ENCODE data around the gene GPR21. TPM values are rescaled to one million over a fixed set of nuclear protein-coding genes. Genes with fewer than 3 reads are reported as not detected.

Gene GPR21, protein sequence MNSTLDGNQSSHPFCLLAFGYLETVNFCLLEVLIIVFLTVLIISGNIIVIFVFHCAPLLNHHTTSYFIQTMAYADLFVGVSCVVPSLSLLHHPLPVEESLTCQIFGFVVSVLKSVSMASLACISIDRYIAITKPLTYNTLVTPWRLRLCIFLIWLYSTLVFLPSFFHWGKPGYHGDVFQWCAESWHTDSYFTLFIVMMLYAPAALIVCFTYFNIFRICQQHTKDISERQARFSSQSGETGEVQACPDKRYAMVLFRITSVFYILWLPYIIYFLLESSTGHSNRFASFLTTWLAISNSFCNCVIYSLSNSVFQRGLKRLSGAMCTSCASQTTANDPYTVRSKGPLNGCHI
- total RNA-seq (2014; rRNA removed; shearing (Covaris generic); ENCODE audit: low replicate concordance), result not detected in 2 replicates

DNA sequence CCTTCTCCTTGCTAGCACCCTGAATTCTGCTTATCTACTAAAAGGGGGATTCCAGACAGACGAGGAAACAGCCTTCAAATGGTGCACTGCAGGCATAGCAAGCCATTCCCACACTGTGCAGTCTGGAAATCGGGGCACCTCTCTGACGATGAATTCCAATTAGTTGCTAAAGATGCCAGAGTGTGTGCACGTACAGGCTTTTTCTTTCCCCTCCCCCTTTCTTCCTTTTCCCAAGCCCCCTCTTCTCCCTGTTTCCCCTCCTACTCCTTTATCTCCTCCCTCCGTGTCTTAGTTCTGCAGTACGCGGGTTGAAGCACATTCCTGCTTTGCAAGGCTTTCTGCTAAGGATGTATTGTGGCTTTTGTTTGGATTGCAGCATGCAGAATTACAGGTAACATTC lies at the start of gene GPR21:
Gene GPR21 (plus strand): TSS at position 316 of the 400 bp plus-strand sequence. CDS start 900 bp downstream, outside the sequence.
- in situ Hi-C loops (cut with HindIII; ENCODE audit: low pct_unique_long_range_greater_than_20kb, low sequenced_read_pairs), result no loop called here
- no peak for DNase-seq (ENCODE audit: low read depth)

DNA sequence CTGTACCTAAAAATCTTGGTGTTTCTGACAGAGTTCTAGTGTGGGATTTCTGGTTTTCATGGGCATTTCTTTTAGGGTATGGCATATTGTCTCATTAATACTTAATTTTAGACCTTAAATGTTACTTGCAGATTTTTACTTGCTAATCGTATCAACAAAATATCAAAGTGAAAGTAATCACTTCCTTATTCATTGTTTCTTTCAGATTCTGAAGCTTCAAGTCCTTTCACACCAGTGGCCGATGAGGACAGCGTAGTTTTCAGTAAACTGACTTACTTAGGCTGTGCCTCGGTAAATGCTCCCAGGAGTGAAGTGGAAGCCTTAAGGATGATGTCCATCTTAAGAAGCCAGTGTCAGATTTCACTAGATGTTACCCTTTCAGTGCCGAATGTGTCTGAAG lies 47.5 kb upstream of the GPR21 start:
- in situ Hi-C loops (cut with HindIII; ENCODE audit: low pct_unique_long_range_greater_than_20kb, low sequenced_read_pairs), result no loop called here

DNA sequence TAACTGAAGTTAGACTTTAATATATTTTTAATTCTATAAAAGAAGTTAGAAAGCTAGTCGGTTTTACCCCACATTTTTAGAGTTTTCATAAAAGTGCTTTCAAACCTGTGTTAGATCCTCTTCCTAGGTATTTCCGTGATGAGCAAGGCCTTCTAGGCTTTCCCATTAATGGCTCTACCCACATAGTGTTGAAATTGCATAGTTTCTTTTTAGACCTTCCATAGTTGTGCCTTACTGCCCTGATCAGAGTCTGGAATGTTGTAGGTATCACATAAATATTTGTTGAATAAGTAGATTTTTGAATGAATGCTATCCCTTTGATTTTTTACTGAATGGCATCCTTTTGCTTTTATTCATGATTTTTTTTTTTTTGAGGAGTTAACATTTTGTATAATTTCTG lies 45.3 kb upstream of the GPR21 start:
- DNase-seq (ENCODE audit: low read depth), result no peak
- in situ Hi-C loops (cut with HindIII; ENCODE audit: low pct_unique_long_range_greater_than_20kb, low sequenced_read_pairs), result no loop called here

More for the DNA sequence above, 47.5 kb upstream of the GPR21 start:
- DNase-seq (ENCODE audit: low read depth), result no peak

- DNase-seq (ENCODE audit: low read depth), result no peak
- in situ Hi-C loops (cut with HindIII; ENCODE audit: low pct_unique_long_range_greater_than_20kb, low sequenced_read_pairs), result no loop called here
Measured at GRCh38 chr9:122988920-122989621, 44.4 kb upstream of the GPR21 start.

- in situ Hi-C loops (cut with HindIII; ENCODE audit: low pct_unique_long_range_greater_than_20kb, low sequenced_read_pairs), result no loop called here
- DNase-seq (ENCODE audit: low read depth), result peak; percentile 90
Measured at GRCh38 chr9:122991370-122991830, 42.1 kb upstream of the GPR21 start.

DNA sequence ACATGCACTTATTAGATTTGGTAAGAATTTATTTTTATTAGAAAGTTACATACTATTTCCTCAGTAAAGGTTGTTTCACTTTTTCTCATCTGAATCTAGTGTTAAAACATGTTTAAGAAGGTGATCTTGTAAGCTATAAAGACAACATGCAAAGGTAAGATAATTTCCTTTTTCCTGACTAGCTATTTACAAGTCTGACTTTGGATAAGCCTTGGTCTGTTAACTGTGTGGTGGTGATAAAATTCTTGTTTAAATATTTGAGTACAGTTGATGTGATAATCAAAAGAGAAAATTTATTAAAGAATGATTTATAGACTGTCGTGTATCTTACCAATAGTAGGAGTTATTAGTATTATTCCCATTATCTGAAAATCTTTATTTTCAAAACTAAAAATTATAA lies 36.9 kb upstream of the GPR21 start:
- no peak for DNase-seq (ENCODE audit: low read depth)
- in situ Hi-C loops (cut with HindIII; ENCODE audit: low pct_unique_long_range_greater_than_20kb, low sequenced_read_pairs), result no loop called here

GRCh38 chr9:122998448-122998847 lies 35.0 kb upstream of the GPR21 start:
- in situ Hi-C loops (cut with HindIII; ENCODE audit: low pct_unique_long_range_greater_than_20kb, low sequenced_read_pairs), result no loop called here
- no peak for DNase-seq (ENCODE audit: low read depth)

DNA sequence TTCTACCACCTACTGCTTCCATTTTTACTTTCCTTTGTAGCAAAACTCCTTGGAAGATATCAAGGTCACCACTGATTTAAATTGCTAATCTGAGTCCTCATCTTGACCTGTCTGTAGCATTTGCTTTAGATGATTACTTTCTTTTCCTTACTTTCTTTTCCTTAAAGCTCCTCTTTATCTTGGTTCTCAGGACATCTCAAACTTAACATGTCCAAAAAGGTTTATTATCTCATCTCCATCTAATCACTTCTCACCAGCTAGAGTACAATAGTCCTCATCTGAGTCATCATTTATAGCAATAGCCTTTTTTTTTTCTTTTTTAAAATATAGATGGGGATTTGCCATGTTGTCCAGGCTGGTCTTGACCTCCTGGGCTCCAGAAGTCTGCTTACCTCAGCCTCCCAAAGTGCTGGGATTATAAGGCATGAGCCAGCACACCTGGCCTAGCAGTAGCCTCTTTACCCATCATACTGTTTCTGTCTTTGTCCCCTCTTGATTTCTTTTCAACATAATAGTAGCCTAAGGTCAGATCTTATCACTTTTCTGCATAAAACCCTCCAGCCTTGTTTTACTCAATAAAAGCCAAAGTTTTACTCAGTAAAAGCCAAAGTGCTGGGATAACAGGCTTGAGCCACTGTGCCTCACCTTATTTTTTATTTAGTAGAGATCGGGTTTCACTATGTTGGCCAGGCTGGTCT lies 32.9 kb upstream of the GPR21 start:
- in situ Hi-C loops (cut with HindIII; ENCODE audit: low pct_unique_long_range_greater_than_20kb, low sequenced_read_pairs), result no loop called here

DNA sequence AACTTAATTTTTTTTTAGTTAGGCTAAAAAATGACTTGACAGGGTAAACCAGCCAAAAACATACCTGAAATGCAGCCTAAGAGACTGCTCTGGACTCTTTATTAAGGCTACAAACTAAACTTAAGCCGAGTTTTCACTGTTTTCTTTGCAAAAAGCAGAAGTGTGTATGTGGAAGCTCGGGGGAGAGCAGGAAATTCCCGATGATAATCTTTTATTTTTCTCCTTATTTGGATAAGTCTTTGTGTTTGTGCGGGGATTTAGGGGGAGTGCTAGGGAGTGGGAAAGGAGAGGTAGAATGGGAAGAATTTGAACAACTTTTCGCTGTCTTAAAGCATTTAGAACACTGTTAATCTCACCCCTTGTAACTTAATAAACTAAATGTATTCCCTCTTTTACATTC lies 30.7 kb upstream of the GPR21 start:
- in situ Hi-C loops (cut with HindIII; ENCODE audit: low pct_unique_long_range_greater_than_20kb, low sequenced_read_pairs), result no loop called here

More for the DNA sequence above, 32.9 kb upstream of the GPR21 start:
- no peak for DNase-seq (ENCODE audit: low read depth)

DNA sequence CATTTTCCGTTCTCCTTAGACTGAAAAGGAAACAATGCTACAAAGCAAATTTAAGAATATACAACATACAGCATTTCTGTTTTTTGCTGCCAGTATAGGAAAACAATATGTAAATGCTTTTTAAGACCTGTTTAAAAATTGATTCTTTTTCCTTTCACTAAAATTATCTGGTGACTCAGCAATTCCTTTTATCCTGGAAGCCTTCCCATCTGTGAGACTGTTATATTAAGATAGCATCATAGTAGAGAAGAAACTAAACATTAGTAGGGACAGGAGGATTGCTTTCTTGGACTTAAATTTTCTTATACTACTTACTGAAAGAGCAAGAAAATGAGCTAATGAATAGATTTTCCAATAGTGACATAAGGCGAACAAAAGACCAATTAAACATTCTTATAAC lies 30.0 kb upstream of the GPR21 start:
- DNase-seq (ENCODE audit: low read depth), result no peak
- in situ Hi-C loops (cut with HindIII; ENCODE audit: low pct_unique_long_range_greater_than_20kb, low sequenced_read_pairs), result no loop called here

More for the DNA sequence above, 30.7 kb upstream of the GPR21 start:
- no peak for DNase-seq (ENCODE audit: low read depth)

DNA sequence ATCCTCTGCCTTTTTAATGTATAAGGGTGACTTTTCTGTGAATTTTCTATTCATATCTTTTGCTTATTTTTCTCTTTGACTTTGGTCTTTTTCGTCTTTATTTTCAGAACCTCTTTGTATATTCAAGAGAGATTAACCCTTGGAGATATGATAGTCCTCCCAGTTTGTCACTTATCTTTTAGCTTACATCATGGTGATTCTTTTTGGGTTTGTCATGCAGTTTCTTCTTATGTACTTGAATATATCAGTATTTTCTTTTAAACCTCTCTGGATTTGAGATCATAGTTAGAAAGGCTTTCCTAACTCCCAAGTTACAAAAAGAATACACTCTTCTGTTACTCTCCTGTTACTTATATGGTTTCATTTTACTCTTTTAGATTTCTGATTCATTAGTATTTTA lies 27.5 kb upstream of the GPR21 start:
- in situ Hi-C loops (cut with HindIII; ENCODE audit: low pct_unique_long_range_greater_than_20kb, low sequenced_read_pairs), result no loop called here
- no peak for DNase-seq (ENCODE audit: low read depth)

DNA sequence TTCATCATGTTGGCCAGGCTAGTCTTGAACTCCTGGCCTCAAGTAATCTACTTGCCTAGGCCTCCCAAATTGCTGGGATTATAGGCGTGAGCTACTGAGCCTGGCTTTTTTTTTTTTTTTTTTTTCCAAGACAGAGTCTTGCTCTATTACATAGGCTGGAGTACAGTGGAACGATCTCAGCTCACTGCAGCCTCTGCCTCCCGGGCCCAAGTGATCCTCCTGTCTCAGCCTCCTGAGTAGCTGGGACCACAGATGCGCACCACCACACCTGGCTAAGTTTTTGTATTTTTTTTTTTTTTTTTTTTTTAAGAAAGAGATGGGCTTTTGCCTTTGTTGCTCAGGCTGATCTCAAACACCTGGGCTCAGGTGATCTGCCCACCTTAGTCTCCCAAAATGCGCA lies 26.2 kb upstream of the GPR21 start:
- no peak for DNase-seq (ENCODE audit: low read depth)
- in situ Hi-C loops (cut with HindIII; ENCODE audit: low pct_unique_long_range_greater_than_20kb, low sequenced_read_pairs), result no loop called here

DNA sequence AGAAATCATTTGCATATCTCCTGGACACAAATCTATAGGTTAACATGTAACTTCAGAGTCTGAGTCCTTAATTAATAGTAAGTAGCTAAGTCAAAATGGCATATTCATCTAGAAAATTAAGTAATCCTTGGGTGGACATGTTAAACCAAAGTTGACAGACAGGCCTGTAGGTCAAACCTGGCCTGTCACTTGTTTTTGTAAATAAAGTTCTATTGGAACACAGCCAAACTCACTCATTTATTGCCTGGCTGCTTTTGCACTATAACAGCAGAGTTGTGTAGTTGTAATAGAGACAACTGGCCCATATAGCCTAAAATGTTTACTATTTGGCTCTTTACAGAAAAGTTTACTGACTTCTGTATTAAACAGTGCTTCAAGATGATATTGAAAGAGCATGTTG lies 24.6 kb upstream of the GPR21 start:
- DNase-seq (ENCODE audit: low read depth), result no peak
- in situ Hi-C loops (cut with HindIII; ENCODE audit: low pct_unique_long_range_greater_than_20kb, low sequenced_read_pairs), result no loop called here

GRCh38 chr9:123011380-123011779 lies 22.1 kb upstream of the GPR21 start:
- in situ Hi-C loops (cut with HindIII; ENCODE audit: low pct_unique_long_range_greater_than_20kb, low sequenced_read_pairs), result no loop called here
- DNase-seq (ENCODE audit: low read depth), result no peak

DNA sequence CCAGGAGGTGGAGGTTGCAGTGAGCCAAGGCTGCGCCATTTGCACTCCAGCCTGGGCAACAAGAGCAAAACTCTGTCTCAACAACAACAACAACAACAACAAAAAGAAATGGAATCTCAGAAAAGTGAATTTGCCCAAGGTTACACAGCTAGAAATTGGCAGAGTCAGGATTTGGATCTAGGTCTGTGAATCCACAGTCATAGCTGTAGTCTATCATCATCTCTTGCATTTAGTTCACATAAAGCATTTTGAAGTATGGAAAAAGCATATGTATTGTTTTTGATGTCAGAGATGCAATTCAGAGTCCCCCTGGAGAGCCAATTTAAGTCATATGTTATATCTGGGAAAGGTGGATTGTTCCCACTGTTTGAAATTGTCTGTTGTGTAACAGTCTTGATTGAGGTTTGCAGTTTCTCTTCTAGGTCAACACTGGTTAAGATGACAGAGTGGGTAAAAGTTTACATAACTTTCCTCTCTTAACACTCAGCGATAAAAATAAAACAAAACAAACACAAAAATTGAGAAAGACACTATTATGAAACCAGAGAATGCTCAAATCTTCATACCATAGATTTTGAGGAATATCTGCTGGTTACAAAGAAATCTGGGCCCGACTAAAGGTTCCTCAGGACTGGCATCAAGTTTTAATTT lies 21.5 kb upstream of the GPR21 start:
- in situ Hi-C loops (cut with HindIII; ENCODE audit: low pct_unique_long_range_greater_than_20kb, low sequenced_read_pairs), result no loop called here
- DNase-seq (ENCODE audit: low read depth), result no peak

- DNase-seq (ENCODE audit: low read depth), result no peak
- in situ Hi-C loops (cut with HindIII; ENCODE audit: low pct_unique_long_range_greater_than_20kb, low sequenced_read_pairs), result no loop called here
Measured at GRCh38 chr9:123016631-123017030, 16.8 kb upstream of the GPR21 start.

- in situ Hi-C loops (cut with HindIII; ENCODE audit: low pct_unique_long_range_greater_than_20kb, low sequenced_read_pairs), result no loop called here
- DNase-seq (ENCODE audit: low read depth), result no peak
Measured at GRCh38 chr9:123020796-123021195, 12.7 kb upstream of the GPR21 start.

- no peak for DNase-seq (ENCODE audit: low read depth)
- in situ Hi-C loops (cut with HindIII; ENCODE audit: low pct_unique_long_range_greater_than_20kb, low sequenced_read_pairs), result no loop called here
Measured at GRCh38 chr9:123026425-123026824, 7.0 kb upstream of the GPR21 start.

GRCh38 chr9:123027517-123027916 lies 6.0 kb upstream of the GPR21 start:
- in situ Hi-C loops (cut with HindIII; ENCODE audit: low pct_unique_long_range_greater_than_20kb, low sequenced_read_pairs), result no loop called here
- DNase-seq (ENCODE audit: low read depth), result no peak
